Measurements from ENCODE around the gene AKNAD1.

GRCh38 chr1:108799001-108799400, 57.9 kb downstream of the AKNAD1 start:
- TF ChIP-seq CTCF (IDR thresholded peaks at IDR 0.05) (no peak), POLR2A (IDR thresholded peaks at IDR 0.05) (no peak)

All from right lobe of liver (tissue), 4 donors.